ENCODE measurements around the gene SCAI.
"Not testable (repeated sequence)": the region's sequence is repeated elsewhere in the genome, so short reads cannot be mapped to it uniquely, and the experiment has no call there.

SCAI gene

GRCh38 chr9:125028041-125028440 is 115.3 kb downstream of the SCAI start:
- no peak overlapping the region for H3K4me3 ChIP-seq (ENCODE audit: low read depth, low read length)
- no peak for TF ChIP-seq CTCF (IDR thresholded peaks at IDR 0.05; ENCODE audit: low read depth, low read length)
- no peak for DNase-seq (ENCODE audit: low read depth, low spot score)
- in situ Hi-C loops (cut with HindIII; ENCODE audit: low sequenced_read_pairs), result no loop called here

- no peak for DNase-seq (ENCODE audit: low read depth, low spot score)
- TF ChIP-seq CTCF (IDR thresholded peaks at IDR 0.05; ENCODE audit: low read depth, low read length), result no peak
- no peak overlapping the region for H3K4me3 ChIP-seq (ENCODE audit: low read depth, low read length)
- in situ Hi-C loops (cut with HindIII; ENCODE audit: low sequenced_read_pairs), result no loop called here
Measured at GRCh38 chr9:125024917-125025316, 118.4 kb downstream of the SCAI start.

- in situ Hi-C loops (cut with HindIII; ENCODE audit: low sequenced_read_pairs), result no loop called here
- H3K4me3 ChIP-seq (ENCODE audit: low read depth, low read length), result no peak overlapping the region
- no peak for TF ChIP-seq CTCF (IDR thresholded peaks at IDR 0.05; ENCODE audit: low read depth, low read length)
- no peak for DNase-seq (ENCODE audit: low read depth, low spot score)
Measured at GRCh38 chr9:125021069-125021468, 122.3 kb downstream of the SCAI start.

GRCh38 chr9:125015655-125016054 is 127.7 kb downstream of the SCAI start:
- in situ Hi-C loops (cut with HindIII; ENCODE audit: low sequenced_read_pairs), result not testable (repeated sequence)

GRCh38 chr9:125012013-125012412 is 131.3 kb downstream of the SCAI start:
- H3K4me3 ChIP-seq (ENCODE audit: low read depth, low read length); in situ Hi-C loops (cut with HindIII; ENCODE audit: low sequenced_read_pairs): not testable (repeated sequence)

More at GRCh38 chr9:125015655-125016054, 127.7 kb downstream of the SCAI start:
- not testable (repeated sequence) for DNase-seq (ENCODE audit: low read depth, low spot score); H3K4me3 ChIP-seq (ENCODE audit: low read depth, low read length)

GRCh38 chr9:125008599-125008998 is 134.7 kb downstream of the SCAI start:
- in situ Hi-C loops (cut with HindIII; ENCODE audit: low sequenced_read_pairs), result no loop called here
- no peak for DNase-seq (ENCODE audit: low read depth, low spot score)
- TF ChIP-seq CTCF (IDR thresholded peaks at IDR 0.05; ENCODE audit: low read depth, low read length), result no peak
- no peak overlapping the region for H3K4me3 ChIP-seq (ENCODE audit: low read depth, low read length)

More at GRCh38 chr9:125012013-125012412, 131.3 kb downstream of the SCAI start:
- DNase-seq (ENCODE audit: low read depth, low spot score), result not testable (repeated sequence)

- in situ Hi-C loops (cut with HindIII; ENCODE audit: low sequenced_read_pairs), result no loop called here
- TF ChIP-seq CTCF (IDR thresholded peaks at IDR 0.05; ENCODE audit: low read depth, low read length), result no peak
- DNase-seq (ENCODE audit: low read depth, low spot score), result no peak
- H3K4me3 ChIP-seq (ENCODE audit: low read depth, low read length), result no peak overlapping the region
Measured at GRCh38 chr9:125003332-125003731, 140.0 kb downstream of the SCAI start.

- in situ Hi-C loops (cut with HindIII; ENCODE audit: low sequenced_read_pairs), result no loop called here
- H3K4me3 ChIP-seq (ENCODE audit: low read depth, low read length), result no peak overlapping the region
- TF ChIP-seq CTCF (IDR thresholded peaks at IDR 0.05; ENCODE audit: low read depth, low read length), result no peak
- no peak for DNase-seq (ENCODE audit: low read depth, low spot score)
Measured at GRCh38 chr9:124983698-124984097, 159.6 kb downstream of the SCAI start.
